Astrocyte (in vitro differentiated cells and primary cell): ENCODE measurements around the gene RIBC2. TPM values are rescaled to one million over a fixed set of nuclear protein-coding genes. Genes with fewer than 3 reads are reported as not detected.

ENCODE experiments used
- DNase-seq: peaks from one replicate; pipeline ENCODE4 v3.0.0-alpha.2; 2010; ENCODE audit warnings: low read depth
- FAIRE-seq: peaks from 2 replicates; lab custom pipeline; 2011; peaks lifted over from hg19 to GRCh38; lab: Jason Lieb, UNC
- H2AFZ ChIP-seq: 2 replicates; pipeline ENCODE4 v1.6.0; 2012; ENCODE audit warnings: low read depth, low read length, inconsistent platforms
- H3K27ac ChIP-seq: 2 replicates; pipeline ENCODE4 v1.5.1; 2011; ENCODE audit warnings: low read depth, low read length, inconsistent platforms
- H3K27me3 ChIP-seq: 2 replicates; pipeline ENCODE4 v1.6.0; 2011; ENCODE audit warnings: low read length, inconsistent platforms; ENCODE audit not compliant: insufficient read depth
- H3K36me3 ChIP-seq: 2 replicates; pipeline ENCODE4 v1.5.1; 2011; ENCODE audit warnings: low read length, inconsistent platforms; ENCODE audit not compliant: insufficient read depth
- H3K4me1 ChIP-seq: 2 replicates; pipeline ENCODE4 v1.5.1; 2011; ENCODE audit warnings: low read length, inconsistent platforms; ENCODE audit not compliant: insufficient read depth
- H3K4me2 ChIP-seq: 2 replicates; pipeline ENCODE4 v1.6.0; 2012; ENCODE audit warnings: low read length, inconsistent platforms
- H3K4me3 ChIP-seq: 2 replicates; pipeline ENCODE4 v1.5.1; 2011; ENCODE audit warnings: low read depth, mild to moderate bottlenecking, low read length, inconsistent platforms; ENCODE audit not compliant: insufficient read depth
- H3K79me2 ChIP-seq: 2 replicates; pipeline ENCODE4 v1.6.0; 2012; ENCODE audit warnings: mild to moderate bottlenecking, low read length, inconsistent platforms; ENCODE audit not compliant: insufficient read depth
- H3K9ac ChIP-seq: 2 replicates; pipeline ENCODE4 v1.6.0; 2012; ENCODE audit warnings: mild to moderate bottlenecking, low read length, inconsistent platforms
- H3K9me3 ChIP-seq: 2 replicates; pipeline ENCODE4 v1.5.1; 2012; ENCODE audit warnings: low read depth, mild to moderate bottlenecking, low read length, inconsistent platforms; ENCODE audit not compliant: insufficient read depth
- H4K20me1 ChIP-seq: 2 replicates; pipeline ENCODE4 v1.6.0; 2012; ENCODE audit warnings: low read length, inconsistent platforms; ENCODE audit not compliant: insufficient read depth
- H3K27ac Mint-ChIP-seq: one replicate; pipeline ENCODE4 v1.8.0; 2021; ENCODE audit warnings: mild to moderate bottlenecking, mixed read lengths; ENCODE audit not compliant: unreplicated experiment
- H3K27me3 Mint-ChIP-seq: one replicate; pipeline ENCODE4 v1.8.0; 2021; ENCODE audit warnings: low read depth, mixed read lengths; ENCODE audit not compliant: unreplicated experiment
- H3K36me3 Mint-ChIP-seq: one replicate; pipeline ENCODE4 v1.8.0; 2021; ENCODE audit warnings: low read depth, mixed read lengths; ENCODE audit not compliant: unreplicated experiment
- H3K4me1 Mint-ChIP-seq: one replicate; pipeline ENCODE4 v1.8.0; 2021; ENCODE audit warnings: low read depth, mixed read lengths; ENCODE audit not compliant: unreplicated experiment
- H3K4me3 Mint-ChIP-seq: one replicate; pipeline ENCODE4 v1.8.0; 2021; ENCODE audit warnings: mild to moderate bottlenecking, moderate library complexity, mixed read lengths; ENCODE audit not compliant: unreplicated experiment
- H3K9me3 Mint-ChIP-seq: one replicate; pipeline ENCODE4 v1.8.0; 2021; ENCODE audit warnings: mild to moderate bottlenecking, mixed read lengths; ENCODE audit not compliant: unreplicated experiment
- CTCF ChIP-seq: IDR thresholded peaks from 2 replicates; pipeline ENCODE4 v1.5.1; 2011; ENCODE audit warnings: low read depth, mild to moderate bottlenecking, inconsistent platforms, low read length, moderate library complexity; ENCODE audit not compliant: insufficient read depth
- EZH2 ChIP-seq: IDR thresholded peaks from 2 replicates; pipeline ENCODE4 v1.6.1; 2012; ENCODE audit warnings: mild to moderate bottlenecking, low read length, inconsistent platforms; ENCODE audit not compliant: insufficient read depth
- total RNA-seq: library from RNA; stranded (reverse); gene quantifications from 2 replicates; pipeline ENCODE4 v1.2.1, GENCODE V29; 2021

Gene RIBC2
- total RNA-seq, 1 donor from 2014 or later, result not detected

- H3K27ac ChIP-seq, result no peak overlapping the region
- no peaks in the 10 kb centered on the region for H3K9me3 ChIP-seq
- no peaks in the 10 kb centered on the region for H3K27me3 ChIP-seq
- H3K27me3 Mint-ChIP-seq, result peaks cover 33% of the 10 kb centered on the region
- H2AFZ ChIP-seq, result no peak overlapping the region
- H3K27ac Mint-ChIP-seq, result no peak overlapping the region
- DNase-seq (no peak), FAIRE-seq (no peak)
- no peaks in the 10 kb centered on the region for H3K36me3 ChIP-seq
- no peaks in the 10 kb centered on the region for H3K4me1 ChIP-seq
- no peak overlapping the region for H3K4me2 ChIP-seq
- H3K4me3 Mint-ChIP-seq, result no peak overlapping the region
- no peak overlapping the region for H3K4me3 ChIP-seq
- H3K36me3 Mint-ChIP-seq, result peaks cover 11% of the 10 kb centered on the region
- no peak for TF ChIP-seq EZH2
- no peak for TF ChIP-seq CTCF
- no peaks in the 10 kb centered on the region for H3K79me2 ChIP-seq
- H3K9ac ChIP-seq, result no peak overlapping the region
- no peaks in the 10 kb centered on the region for H3K4me1 Mint-ChIP-seq
- peaks cover 11% of the 10 kb centered on the region for H3K9me3 Mint-ChIP-seq
- H4K20me1 ChIP-seq, result no peaks in the 10 kb centered on the region
Measured at GRCh38 chr22:45428391-45429385, 15.2 kb downstream of the RIBC2 start.

GRCh38 chr22:45429424-45429823, 15.9 kb downstream of the RIBC2 start:
- peaks cover 11% of the 10 kb centered on the region for H3K36me3 Mint-ChIP-seq
- H3K79me2 ChIP-seq, result no peaks in the 10 kb centered on the region
- H3K4me3 Mint-ChIP-seq, result no peak overlapping the region
- peaks cover 36% of the 10 kb centered on the region for H3K27me3 Mint-ChIP-seq
- H3K4me3 ChIP-seq, result no peak overlapping the region
- no peak for TF ChIP-seq CTCF
- no peak for TF ChIP-seq EZH2
- no peaks in the 10 kb centered on the region for H3K9me3 ChIP-seq
- DNase-seq, result no peak
- H3K4me1 Mint-ChIP-seq, result no peaks in the 10 kb centered on the region
- H3K27me3 ChIP-seq, result no peaks in the 10 kb centered on the region
- H4K20me1 ChIP-seq, result no peaks in the 10 kb centered on the region
- H3K9ac ChIP-seq, result no peak overlapping the region
- peaks cover 11% of the 10 kb centered on the region for H3K9me3 Mint-ChIP-seq
- H3K27ac Mint-ChIP-seq, result no peak overlapping the region
- no peak overlapping the region for H2AFZ ChIP-seq
- no peak for FAIRE-seq
- no peaks in the 10 kb centered on the region for H3K36me3 ChIP-seq
- no peaks in the 10 kb centered on the region for H3K4me1 ChIP-seq
- H3K4me2 ChIP-seq, result no peak overlapping the region
- no peak overlapping the region for H3K27ac ChIP-seq
